Right lobe of liver (tissue), 4 donors: ENCODE results near the gene RPL32.

Experiments
- POLR2A ChIP-seq: fragments of 450-650 bp; IDR thresholded peaks from one replicate; pipeline ENCODE4 v1.6.1; 2017; ENCODE audit warnings: antibody characterized with exemption, mild to moderate bottlenecking
- TF ChIP-seq, protein P1 (sequence below), 4 donors: fragments of 200-600 bp in 3 of 4; fragments of 450-650 bp in 1 of 4; IDR thresholded peaks; one replicate each; pipeline versions ENCODE4 v1.5.1 to v1.8.0; 2016 to 2022; ENCODE audit warnings: antibody characterized with exemption in 4 of 4, mild to moderate bottlenecking in 2 of 4
- donor health status: DM: no; HTN: no; CAD: no.
- donor health status: DM: no; HTN: no; CAD: no.
- donor health status: DM: no; HTN: yes; CAD: no.

- TF ChIP-seq, protein P1, sequence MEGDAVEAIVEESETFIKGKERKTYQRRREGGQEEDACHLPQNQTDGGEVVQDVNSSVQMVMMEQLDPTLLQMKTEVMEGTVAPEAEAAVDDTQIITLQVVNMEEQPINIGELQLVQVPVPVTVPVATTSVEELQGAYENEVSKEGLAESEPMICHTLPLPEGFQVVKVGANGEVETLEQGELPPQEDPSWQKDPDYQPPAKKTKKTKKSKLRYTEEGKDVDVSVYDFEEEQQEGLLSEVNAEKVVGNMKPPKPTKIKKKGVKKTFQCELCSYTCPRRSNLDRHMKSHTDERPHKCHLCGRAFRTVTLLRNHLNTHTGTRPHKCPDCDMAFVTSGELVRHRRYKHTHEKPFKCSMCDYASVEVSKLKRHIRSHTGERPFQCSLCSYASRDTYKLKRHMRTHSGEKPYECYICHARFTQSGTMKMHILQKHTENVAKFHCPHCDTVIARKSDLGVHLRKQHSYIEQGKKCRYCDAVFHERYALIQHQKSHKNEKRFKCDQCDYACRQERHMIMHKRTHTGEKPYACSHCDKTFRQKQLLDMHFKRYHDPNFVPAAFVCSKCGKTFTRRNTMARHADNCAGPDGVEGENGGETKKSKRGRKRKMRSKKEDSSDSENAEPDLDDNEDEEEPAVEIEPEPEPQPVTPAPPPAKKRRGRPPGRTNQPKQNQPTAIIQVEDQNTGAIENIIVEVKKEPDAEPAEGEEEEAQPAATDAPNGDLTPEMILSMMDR (IDR thresholded peaks at IDR 0.05) = no peak
- no peak for TF ChIP-seq POLR2A
Measured at GRCh38 chr3:12878141-12878574, 36.8 kb upstream of the RPL32 start.
